HepG2 (cell line): ENCODE results near the gene CMAS. TPM values are rescaled to one million over a fixed set of nuclear protein-coding genes. Genes with fewer than 3 reads are reported as not detected.

Experiments
- ARNT2 ChIP-seq: sonication (generic); formaldehyde crosslinking; IDR thresholded peaks from 2 replicates; pipeline ENCODE4 v1.8.0; 2022; ENCODE audit warnings: mild to moderate bottlenecking, low read depth, missing genetic modification reagents, moderate library complexity
- BHLHE40 ChIP-seq: IDR thresholded peaks from 2 replicates; pipeline ENCODE4 v1.6.1; 2011; ENCODE audit warnings: low read length, improper control_type of control experiment
- FOSL2 ChIP-seq: sonication (generic); formaldehyde crosslinking; IDR thresholded peaks from 2 replicates; pipeline ENCODE4 v1.4.0; 2020; ENCODE audit warnings: missing genetic modification reagents
- FOXA3 ChIP-seq: IDR thresholded peaks from 2 replicates; pipeline ENCODE4 v1.6.1; 2016; ENCODE audit warnings: missing genetic modification reagents, missing compliant biosample characterization
- IKZF4 ChIP-seq: sonication (generic); formaldehyde crosslinking; IDR thresholded peaks from 2 replicates; pipeline ENCODE4 v1.5.1; 2020; ENCODE audit warnings: borderline replicate concordance, mild to moderate bottlenecking, low read depth, missing genetic modification reagents; ENCODE audit errors: not compliant biosample characterization
- KDM1A ChIP-seq: IDR thresholded peaks from 2 replicates; pipeline ENCODE4 v1.6.1; 2016; ENCODE audit warnings: missing compliant biosample characterization
- KMT2B ChIP-seq: IDR thresholded peaks from 2 replicates; pipeline ENCODE4 v1.6.1; 2016; ENCODE audit warnings: missing genetic modification reagents, missing compliant biosample characterization
- MAF1 ChIP-seq: sonication (generic); formaldehyde crosslinking; IDR thresholded peaks from 2 replicates; pipeline ENCODE4 v1.5.0; 2020; ENCODE audit warnings: missing genetic modification reagents, borderline replicate concordance
- NFKBIZ ChIP-seq: IDR thresholded peaks from 2 replicates; pipeline ENCODE4 v1.6.1; 2018; ENCODE audit warnings: missing genetic modification reagents, missing compliant biosample characterization
- RAD51 ChIP-seq: fragments of 450-650 bp; IDR thresholded peaks from 2 replicates; pipeline ENCODE4 v1.6.1; 2016; ENCODE audit warnings: borderline replicate concordance
- RFXAP ChIP-seq: sonication (generic); formaldehyde crosslinking; IDR thresholded peaks from 2 replicates; pipeline ENCODE4 v1.4.0; 2020; ENCODE audit warnings: missing genetic modification reagents, borderline replicate concordance
- RNF2 ChIP-seq: fragments of 450-650 bp; conservative IDR thresholded peaks from 2 replicates; pipeline ENCODE4 v1.6.1; 2016; ENCODE audit warnings: low read depth
- SMAD3 ChIP-seq: sonication (generic); formaldehyde crosslinking; IDR thresholded peaks from 2 replicates; pipeline ENCODE4 v1.4.0; 2020; ENCODE audit warnings: missing genetic modification reagents
- STAG1 ChIP-seq: sonication (generic); formaldehyde crosslinking; IDR thresholded peaks from 2 replicates; pipeline ENCODE4 v1.4.0; 2020; ENCODE audit warnings: missing genetic modification reagents
- TBL1XR1 ChIP-seq: fragments of 150-350 bp; IDR thresholded peaks from 2 replicates; pipeline ENCODE4 v1.6.1; 2014; ENCODE audit warnings: borderline replicate concordance, low read length; ENCODE audit not compliant: partially characterized antibody
- U2AF1 ChIP-seq: fragments of 200-400 bp; formaldehyde crosslinking; optimal IDR thresholded peaks from 2 replicates; pipeline ENCODE3; 2017; ENCODE audit warnings: mild to moderate bottlenecking, low read depth, low read length
- ZNF274 ChIP-seq: sonication (generic); formaldehyde crosslinking; IDR thresholded peaks from 2 replicates; pipeline ENCODE4 v1.5.1; 2020; ENCODE audit warnings: mild to moderate bottlenecking, missing genetic modification reagents
- ZNF510 ChIP-seq: sonication (generic); formaldehyde crosslinking; IDR thresholded peaks from 2 replicates; pipeline ENCODE4 v1.4.0; 2020; ENCODE audit warnings: low read depth, mild to moderate bottlenecking, missing genetic modification reagents
- ZNF567 ChIP-seq: sonication (generic); formaldehyde crosslinking; IDR thresholded peaks from 2 replicates; pipeline ENCODE4 v1.8.1; 2023; ENCODE audit warnings: mild to moderate bottlenecking, missing genetic modification reagents, borderline replicate concordance
- ZNF660 ChIP-seq: sonication (generic); formaldehyde crosslinking; IDR thresholded peaks from 2 replicates; pipeline ENCODE4 v1.5.1; 2020; ENCODE audit warnings: mild to moderate bottlenecking, low read depth, missing genetic modification reagents, borderline replicate concordance
- ZNF749 ChIP-seq: sonication (generic); formaldehyde crosslinking; IDR thresholded peaks from 2 replicates; pipeline ENCODE4 v1.8.0; 2022; ENCODE audit warnings: mild to moderate bottlenecking, missing genetic modification reagents, moderate library complexity, borderline replicate concordance
- ZNF781 ChIP-seq: sonication (generic); formaldehyde crosslinking; IDR thresholded peaks from 2 replicates; pipeline ENCODE4 v1.5.1; 2020; ENCODE audit warnings: borderline replicate concordance, mild to moderate bottlenecking, missing genetic modification reagents; ENCODE audit errors: not compliant biosample characterization
- ZNF782 ChIP-seq: sonication (generic); formaldehyde crosslinking; IDR thresholded peaks from 2 replicates; pipeline ENCODE4 v1.4.0; 2020; ENCODE audit warnings: missing genetic modification reagents, mild to moderate bottlenecking, borderline replicate concordance
- ZNF878 ChIP-seq: sonication (generic); formaldehyde crosslinking; IDR thresholded peaks from 2 replicates; pipeline ENCODE4 v1.8.1; 2023; ENCODE audit warnings: mild to moderate bottlenecking, missing genetic modification reagents, moderate library complexity
- polyA plus RNA-seq, 8 experiments: library from polyadenylated mRNA; depleted of rRNA in 3 of 8; stranded (reverse) in 7 of 8; unstranded in 1 of 8; fragments of >200 nt; fragmentation: Illumina TruSeq in 4 of 8; extraction: Trizol in 4 of 8; gene quantifications; 2 replicates each; pipeline versions ENCODE4 v1.2.1 to v1.2.3, GENCODE V29; 2011 to 2016; ENCODE audit warnings: low read depth in 4 of 8, missing spikeins in 1 of 8, mixed read lengths in 1 of 8; ENCODE audit not compliant: insufficient read depth in 1 of 8
- total RNA-seq, 5 experiments: library from RNA; depleted of rRNA; stranded (reverse); fragments of >200 nt; fragmentation: Illumina TruSeq; extraction: Trizol; gene quantifications; 2 replicates each; pipeline ENCODE4 v1.2.3, GENCODE V29; 2016; ENCODE audit warnings: low read depth in 1 of 5
- TF ChIP-seq, protein P1 (sequence below): sonication (generic); formaldehyde crosslinking; IDR thresholded peaks from 2 replicates; pipeline ENCODE4 v1.5.0; 2020; ENCODE audit warnings: mild to moderate bottlenecking, missing genetic modification reagents
- TF ChIP-seq, protein P2 (sequence below): sonication (generic); formaldehyde crosslinking; IDR thresholded peaks from 2 replicates; pipeline ENCODE4 v1.5.0; 2020; ENCODE audit warnings: missing genetic modification reagents
- TF ChIP-seq, protein P3 (sequence below): sonication (generic); formaldehyde crosslinking; IDR thresholded peaks from 2 replicates; pipeline ENCODE4 v1.4.0; 2020; ENCODE audit warnings: missing genetic modification reagents

The CMAS gene
- total and polyA plus RNA-seq, 2 of the 13 experiments (the other 11 are each of a cell fraction or from before 2014, with no cell fraction given), result 14.0 to 21.3 TPM

DNA sequence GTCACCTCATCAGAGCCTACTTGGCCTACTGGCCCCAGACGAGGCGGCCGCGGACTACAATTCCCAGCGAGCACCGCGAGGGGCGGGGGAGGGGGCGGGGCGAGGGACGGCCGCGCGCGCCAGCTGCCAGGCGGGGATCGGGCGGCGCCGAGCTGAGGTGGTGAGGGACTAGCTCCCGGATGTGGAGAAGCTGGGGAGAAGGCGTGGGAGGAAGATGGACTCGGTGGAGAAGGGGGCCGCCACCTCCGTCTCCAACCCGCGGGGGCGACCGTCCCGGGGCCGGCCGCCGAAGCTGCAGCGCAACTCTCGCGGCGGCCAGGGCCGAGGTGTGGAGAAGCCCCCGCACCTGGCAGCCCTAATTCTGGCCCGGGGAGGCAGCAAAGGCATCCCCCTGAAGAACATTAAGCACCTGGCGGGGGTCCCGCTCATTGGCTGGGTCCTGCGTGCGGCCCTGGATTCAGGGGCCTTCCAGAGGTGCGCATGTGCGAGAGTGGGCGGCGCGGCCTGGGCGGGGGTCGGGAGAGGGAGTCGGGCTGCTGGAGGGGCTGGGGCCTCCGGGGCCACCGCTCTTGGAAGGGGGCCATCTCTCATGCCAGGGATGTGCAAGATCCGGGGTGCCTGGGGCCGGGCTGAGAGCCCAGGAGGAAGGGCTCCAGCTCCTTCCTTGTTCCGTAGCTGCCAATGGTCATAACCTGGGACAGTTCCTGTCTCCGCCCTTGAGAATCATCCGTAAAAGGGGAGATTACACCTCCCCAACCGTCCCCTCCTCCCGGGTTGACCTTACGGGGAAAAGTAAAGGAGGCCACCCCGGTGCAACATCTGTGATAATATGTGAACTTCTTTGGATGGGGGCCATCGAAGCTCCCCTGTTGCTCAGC is at the start of gene CMAS (continued):
- TF ChIP-seq ZNF510 (CRISPR knock-in tag), result no peak
- TF ChIP-seq MAF1 (CRISPR knock-in tag), result no peak
- TF ChIP-seq ZNF781, result peak; percentile 43
- TF ChIP-seq RNF2, result no peak
- TF ChIP-seq FOXA3, result 0 out of 2 replicates have a peak, but pooled peaks have one; percentile 11
- TF ChIP-seq RFXAP (CRISPR knock-in tag), result no peak
- no peak for TF ChIP-seq TBL1XR1
- TF ChIP-seq KDM1A, result no peak
- no peak for TF ChIP-seq ZNF782
- TF ChIP-seq ZNF274, result peak; percentile 55; the same call in 1 of the 2 replicates
- no peak for TF ChIP-seq IKZF4 (CRISPR knock-in tag)
- no peak for TF ChIP-seq RAD51
- no peak for TF ChIP-seq STAG1 (CRISPR knock-in tag)
- TF ChIP-seq ARNT2 (CRISPR knock-in tag), result no peak
- TF ChIP-seq ZNF878 (CRISPR knock-in tag), result no peak
- TF ChIP-seq ZNF660, result no peak
- TF ChIP-seq SMAD3, result no peak
- no peak for TF ChIP-seq ZNF749 (CRISPR knock-in tag)
- TF ChIP-seq ZNF567 (CRISPR knock-in tag), result no peak
- no peak for TF ChIP-seq U2AF1
- TF ChIP-seq, protein P1, sequence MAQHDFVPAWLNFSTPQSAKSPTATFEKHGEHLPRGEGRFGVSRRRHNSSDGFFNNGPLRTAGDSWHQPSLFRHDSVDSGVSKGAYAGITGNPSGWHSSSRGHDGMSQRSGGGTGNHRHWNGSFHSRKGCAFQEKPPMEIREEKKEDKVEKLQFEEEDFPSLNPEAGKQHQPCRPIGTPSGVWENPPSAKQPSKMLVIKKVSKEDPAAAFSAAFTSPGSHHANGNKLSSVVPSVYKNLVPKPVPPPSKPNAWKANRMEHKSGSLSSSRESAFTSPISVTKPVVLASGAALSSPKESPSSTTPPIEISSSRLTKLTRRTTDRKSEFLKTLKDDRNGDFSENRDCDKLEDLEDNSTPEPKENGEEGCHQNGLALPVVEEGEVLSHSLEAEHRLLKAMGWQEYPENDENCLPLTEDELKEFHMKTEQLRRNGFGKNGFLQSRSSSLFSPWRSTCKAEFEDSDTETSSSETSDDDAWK (CRISPR knock-in tag), result no peak
- peak; percentile 68 for TF ChIP-seq KMT2B (CRISPR knock-in tag)
- TF ChIP-seq, protein P2, sequence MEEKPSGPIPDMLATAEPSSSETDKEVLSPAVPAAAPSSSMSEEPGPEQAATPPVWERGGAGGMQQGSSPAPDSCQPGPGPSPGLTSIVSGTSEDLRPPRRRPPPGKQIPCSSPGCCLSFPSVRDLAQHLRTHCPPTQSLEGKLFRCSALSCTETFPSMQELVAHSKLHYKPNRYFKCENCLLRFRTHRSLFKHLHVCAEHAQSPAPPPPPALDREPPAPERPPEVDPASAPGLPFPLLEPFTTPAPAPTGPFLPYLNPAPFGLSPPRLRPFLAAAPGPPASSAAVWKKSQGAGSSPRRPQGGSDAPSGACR (CRISPR knock-in tag), result peak; percentile 73; the same call in 1 of the 2 replicates
- no peak for TF ChIP-seq FOSL2 (CRISPR knock-in tag)
- TF ChIP-seq BHLHE40, result no peak
- no peak for TF ChIP-seq NFKBIZ
- TF ChIP-seq, protein P3, sequence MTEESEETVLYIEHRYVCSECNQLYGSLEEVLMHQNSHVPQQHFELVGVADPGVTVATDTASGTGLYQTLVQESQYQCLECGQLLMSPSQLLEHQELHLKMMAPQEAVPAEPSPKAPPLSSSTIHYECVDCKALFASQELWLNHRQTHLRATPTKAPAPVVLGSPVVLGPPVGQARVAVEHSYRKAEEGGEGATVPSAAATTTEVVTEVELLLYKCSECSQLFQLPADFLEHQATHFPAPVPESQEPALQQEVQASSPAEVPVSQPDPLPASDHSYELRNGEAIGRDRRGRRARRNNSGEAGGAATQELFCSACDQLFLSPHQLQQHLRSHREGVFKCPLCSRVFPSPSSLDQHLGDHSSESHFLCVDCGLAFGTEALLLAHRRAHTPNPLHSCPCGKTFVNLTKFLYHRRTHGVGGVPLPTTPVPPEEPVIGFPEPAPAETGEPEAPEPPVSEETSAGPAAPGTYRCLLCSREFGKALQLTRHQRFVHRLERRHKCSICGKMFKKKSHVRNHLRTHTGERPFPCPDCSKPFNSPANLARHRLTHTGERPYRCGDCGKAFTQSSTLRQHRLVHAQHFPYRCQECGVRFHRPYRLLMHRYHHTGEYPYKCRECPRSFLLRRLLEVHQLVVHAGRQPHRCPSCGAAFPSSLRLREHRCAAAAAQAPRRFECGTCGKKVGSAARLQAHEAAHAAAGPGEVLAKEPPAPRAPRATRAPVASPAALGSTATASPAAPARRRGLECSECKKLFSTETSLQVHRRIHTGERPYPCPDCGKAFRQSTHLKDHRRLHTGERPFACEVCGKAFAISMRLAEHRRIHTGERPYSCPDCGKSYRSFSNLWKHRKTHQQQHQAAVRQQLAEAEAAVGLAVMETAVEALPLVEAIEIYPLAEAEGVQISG (CRISPR knock-in tag), result peak; percentile 36; the same call in 1 of the 2 replicates
